GM19025 (cell line): ENCODE data around the gene ZSWIM3.
"Not testable (repeated sequence)": the region's sequence is repeated elsewhere in the genome, so short reads cannot be mapped to it uniquely, and the experiment has no call there.

ENCODE experiments used
- ATAC-seq: cut with Tn5 transposase; IDR thresholded peaks from one replicate; pipeline ENCODE4 v1.9.1; 2021; ENCODE audit warnings: mild to moderate bottlenecking, low read depth, moderate library complexity; ENCODE audit not compliant: unreplicated experiment

Gene ZSWIM3

GRCh38 chr20:45888681-45889080 is 31.3 kb downstream of the ZSWIM3 start:
- ATAC-seq: no peak

DNA sequence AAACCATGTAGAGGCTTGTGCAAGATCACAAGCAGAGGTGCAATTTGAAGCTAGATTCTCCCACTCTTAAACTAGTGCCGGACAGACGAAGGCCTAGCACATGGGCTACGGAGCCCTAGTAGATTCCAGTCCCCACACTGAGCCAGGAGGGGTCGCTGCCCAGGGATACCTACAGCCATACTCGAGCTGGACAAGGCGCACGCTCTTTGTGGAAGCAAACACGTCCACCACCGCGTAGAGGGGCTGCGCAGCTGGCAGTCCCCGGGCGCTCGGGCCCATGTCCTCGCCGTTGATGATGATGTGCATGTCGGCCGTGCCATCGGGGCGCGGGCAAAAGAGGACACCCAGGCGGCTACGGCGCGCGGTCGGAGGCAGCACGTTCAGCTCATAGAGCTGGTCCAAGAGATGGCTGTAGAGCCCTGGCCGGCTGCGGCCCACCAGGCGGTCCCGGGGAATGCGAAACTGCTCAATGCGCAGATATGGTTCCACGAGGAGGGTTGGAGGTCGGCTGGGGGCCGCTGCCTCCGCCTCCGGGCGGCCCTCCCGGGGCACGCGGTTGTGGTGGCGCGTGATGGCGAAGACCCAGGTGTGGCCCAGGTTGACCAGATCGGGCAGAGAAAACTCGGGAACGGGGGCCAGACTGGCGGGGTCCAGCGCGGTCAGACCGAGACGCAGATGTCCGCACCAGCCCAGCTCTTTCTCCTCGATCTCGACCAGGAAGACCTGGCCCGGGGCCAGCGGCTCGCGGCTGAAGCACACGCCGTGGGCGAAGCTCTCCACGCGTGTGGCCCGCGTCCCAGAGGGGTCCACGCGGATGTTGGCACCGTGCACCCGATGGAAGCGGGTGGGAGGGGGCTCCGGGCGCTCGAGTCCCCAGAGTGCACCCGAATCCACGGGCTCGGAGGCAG is 32.9 kb downstream of the ZSWIM3 start:
- no peak for ATAC-seq

- peak; percentile 68 for ATAC-seq
Measured at GRCh38 chr20:45890985-45891983, 33.9 kb downstream of the ZSWIM3 start, which contains the start of the genes CTSA and NEURL2. TSS of gene CTSA (plus strand) at chr20:45891335. CDS start at chr20:45891569, 234 bp downstream. TSS of gene NEURL2 (minus strand) at chr20:45891208. CDS start at chr20:45890991, 217 bp downstream.

DNA sequence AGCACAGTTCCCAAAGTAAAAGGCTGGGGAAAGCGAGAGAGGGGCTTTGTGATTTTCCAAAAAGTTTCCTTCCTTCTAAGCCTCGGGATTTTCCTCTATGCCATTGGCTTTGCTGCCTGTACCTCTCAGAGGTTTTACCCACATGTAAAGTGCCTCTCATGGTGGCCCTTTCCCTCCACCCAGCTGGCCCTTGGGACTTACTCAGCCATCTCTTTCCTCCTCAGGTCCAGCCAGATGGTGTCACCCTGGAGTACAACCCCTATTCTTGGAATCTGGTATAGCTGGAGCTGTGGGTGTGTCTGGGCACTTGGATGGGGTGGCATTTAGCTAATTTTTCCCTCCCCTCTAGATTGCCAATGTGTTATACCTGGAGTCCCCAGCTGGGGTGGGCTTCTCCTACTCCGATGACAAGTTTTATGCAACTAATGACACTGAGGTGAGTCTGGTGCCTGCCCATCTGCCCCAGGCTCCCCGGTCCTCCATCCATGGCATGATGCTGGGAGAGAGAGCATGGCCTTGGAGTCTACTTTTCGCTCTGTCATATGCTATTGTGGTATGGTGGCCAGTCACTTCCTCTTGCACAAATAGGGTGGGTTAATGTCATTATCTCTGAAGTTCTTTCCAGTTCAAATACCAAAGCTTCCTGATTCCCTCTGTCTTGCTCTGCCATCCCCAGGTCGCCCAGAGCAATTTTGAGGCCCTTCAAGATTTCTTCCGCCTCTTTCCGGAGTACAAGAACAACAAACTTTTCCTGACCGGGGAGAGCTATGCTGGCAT is 34.8 kb downstream of the ZSWIM3 start:
- no peak for ATAC-seq

DNA sequence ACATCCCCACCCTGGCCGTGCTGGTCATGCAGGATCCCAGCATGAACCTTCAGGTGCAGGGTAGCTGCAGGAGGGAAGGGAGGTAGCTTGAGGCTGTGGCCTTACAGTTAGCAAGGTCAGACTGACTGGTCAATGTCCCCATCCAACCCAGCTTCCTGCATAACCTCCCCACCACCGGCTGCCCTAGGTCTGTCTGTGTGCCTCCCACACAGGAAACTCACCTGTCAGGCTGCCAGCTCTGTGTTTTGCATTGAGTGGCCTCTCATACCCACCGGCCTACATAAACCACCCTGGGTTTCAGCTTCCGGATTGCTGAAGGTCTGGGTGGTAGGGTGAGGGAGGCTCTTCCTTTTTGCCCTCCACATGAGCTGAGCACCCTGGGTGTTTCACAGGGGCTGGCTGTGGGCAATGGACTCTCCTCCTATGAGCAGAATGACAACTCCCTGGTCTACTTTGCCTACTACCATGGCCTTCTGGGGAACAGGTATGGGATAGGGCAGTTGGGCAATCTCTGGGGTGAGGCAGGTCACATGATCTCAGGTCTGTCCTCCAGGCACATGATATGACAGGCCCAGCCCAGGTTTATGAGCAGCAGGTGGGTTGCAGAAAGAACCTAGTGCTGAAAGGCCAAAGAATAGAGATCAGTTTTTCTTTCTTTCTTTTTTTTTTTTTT is 35.5 kb downstream of the ZSWIM3 start:
- ATAC-seq: no peak

DNA sequence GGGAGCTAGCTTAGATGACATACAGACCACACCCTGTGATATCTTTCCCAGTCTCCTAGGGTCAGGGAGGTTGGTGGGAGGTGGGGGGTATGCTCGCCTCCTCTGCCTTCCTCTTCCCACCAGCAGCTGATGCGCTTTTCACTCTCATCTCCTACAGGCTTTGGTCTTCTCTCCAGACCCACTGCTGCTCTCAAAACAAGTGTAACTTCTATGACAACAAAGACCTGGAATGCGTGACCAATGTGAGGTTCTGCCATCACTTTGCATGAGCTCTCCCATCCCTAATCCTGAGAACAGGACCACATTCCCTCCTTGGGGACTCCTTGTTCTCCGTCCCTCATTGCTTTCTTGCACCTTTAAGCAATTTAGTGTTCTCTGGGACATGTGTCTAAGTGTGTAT is 36.4 kb downstream of the ZSWIM3 start:
- no peak for ATAC-seq

GRCh38 chr20:45894797-45895196 is 37.4 kb downstream of the ZSWIM3 start:
- no peak for ATAC-seq

DNA sequence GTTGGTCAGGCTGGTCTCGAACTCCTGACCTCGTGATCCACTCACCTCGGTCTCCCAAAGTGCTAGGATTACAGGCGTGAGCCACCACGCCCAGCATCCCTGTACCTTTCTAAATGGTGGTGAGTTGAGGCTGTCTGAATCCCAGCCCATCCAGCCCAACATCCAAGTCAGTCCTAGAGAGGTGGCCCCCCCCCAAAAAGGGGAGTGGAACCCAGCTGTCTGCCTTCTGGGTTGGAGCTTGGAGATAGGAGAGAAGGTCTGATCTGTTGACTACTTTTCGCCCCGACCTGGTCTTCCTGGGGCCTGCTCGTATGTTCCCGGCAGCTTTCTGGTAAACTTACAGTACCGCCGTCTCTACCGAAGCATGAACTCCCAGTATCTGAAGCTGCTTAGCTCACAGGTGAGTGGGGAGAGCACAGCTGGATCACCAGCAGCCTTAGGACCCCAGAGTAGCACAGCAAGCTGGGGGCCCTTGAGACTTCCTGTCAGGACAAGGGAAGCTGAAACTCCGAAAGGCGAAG is 39.3 kb downstream of the ZSWIM3 start:
- ATAC-seq: no peak

- ATAC-seq: no peak
Measured at GRCh38 chr20:45897289-45897688, 39.9 kb downstream of the ZSWIM3 start.

GRCh38 chr20:45897692-45898091 is 40.3 kb downstream of the ZSWIM3 start:
- no peak for ATAC-seq

- ATAC-seq: no peak
Measured at GRCh38 chr20:45898285-45898684, 40.9 kb downstream of the ZSWIM3 start.

DNA sequence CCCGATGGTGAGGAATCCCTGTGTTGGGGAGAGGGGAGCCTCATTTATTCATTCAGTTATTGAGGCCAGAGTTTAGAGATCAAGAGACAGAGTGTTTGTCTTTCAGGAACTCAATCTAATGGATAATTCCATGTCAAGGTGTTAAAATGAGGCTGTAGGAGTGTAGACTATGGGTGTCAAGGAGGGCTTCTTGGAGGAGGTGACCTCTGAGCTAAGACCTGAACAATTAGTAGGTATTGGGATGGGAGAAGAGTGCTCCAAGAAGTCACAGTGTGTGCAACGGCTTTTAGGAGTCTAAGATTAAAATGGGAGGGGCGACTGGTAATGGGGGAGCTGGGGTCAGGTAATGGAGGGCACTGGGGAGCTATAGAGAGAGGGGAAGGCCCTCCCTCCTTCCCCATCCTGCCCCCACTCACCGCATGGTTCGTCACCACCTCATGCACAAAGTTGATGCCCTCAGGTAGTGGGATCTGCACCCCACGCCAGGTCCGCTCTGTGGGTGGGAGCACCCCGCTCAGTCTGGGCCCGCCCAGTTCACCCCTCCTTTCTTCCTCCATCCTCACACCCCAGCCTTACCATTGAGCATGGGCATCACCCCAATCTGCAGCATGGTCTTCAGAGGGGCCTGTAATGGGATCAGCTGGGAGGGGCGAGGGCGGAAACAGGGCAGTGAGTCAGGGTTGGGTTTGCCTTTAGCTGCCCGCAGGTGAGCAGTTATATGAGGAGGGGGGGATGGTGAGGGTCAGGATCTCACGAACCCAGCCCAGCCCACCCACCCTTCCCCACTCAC is 41.8 kb downstream of the ZSWIM3 start:
- ATAC-seq: no peak

GRCh38 chr20:45901332-45901731 is 43.9 kb downstream of the ZSWIM3 start:
- not testable (repeated sequence) for ATAC-seq

DNA sequence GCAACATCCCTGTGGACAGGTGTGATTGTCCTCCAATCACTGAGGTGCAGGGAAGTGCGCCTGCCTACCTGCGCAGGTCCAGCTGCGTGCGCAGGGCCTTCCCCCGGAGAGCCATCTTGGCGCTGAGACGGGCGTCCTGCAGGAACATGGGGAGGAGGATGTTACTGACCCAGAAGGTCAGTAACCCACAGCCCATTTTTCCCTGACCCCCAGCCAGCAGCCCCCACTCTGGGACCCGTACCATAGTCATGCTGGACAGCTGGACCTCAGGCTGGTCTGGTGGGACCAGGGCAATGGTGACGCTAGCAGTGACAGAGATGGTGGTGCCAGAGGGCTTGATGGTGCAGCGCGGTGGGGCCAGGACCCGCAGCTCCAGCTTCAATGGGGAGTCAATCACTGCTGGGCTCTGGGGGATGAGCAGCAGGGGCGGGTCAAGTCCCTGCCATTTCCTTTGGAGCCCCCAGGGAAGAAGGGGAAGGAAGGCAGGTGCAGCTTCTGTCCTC is 44.8 kb downstream of the ZSWIM3 start:
- ATAC-seq: no peak

- no peak for ATAC-seq
Measured at GRCh38 chr20:45904583-45905504, 47.4 kb downstream of the ZSWIM3 start.

GRCh38 chr20:45905505-45906079 is 48.2 kb downstream of the ZSWIM3 start:
- no peak for ATAC-seq
